ENCODE results near the gene MRPS11. TPM values are rescaled to one million over a fixed set of nuclear protein-coding genes. Genes with fewer than 3 reads are reported as not detected.
"Not testable (repeated sequence)": the region's sequence is repeated elsewhere in the genome, so short reads cannot be mapped to it uniquely, and the experiment has no call there.

Gene MRPS11
- total RNA-seq, 3 donors from 2014 or later: 61.3 to 73.4 (median 67.2) TPM

DNA sequence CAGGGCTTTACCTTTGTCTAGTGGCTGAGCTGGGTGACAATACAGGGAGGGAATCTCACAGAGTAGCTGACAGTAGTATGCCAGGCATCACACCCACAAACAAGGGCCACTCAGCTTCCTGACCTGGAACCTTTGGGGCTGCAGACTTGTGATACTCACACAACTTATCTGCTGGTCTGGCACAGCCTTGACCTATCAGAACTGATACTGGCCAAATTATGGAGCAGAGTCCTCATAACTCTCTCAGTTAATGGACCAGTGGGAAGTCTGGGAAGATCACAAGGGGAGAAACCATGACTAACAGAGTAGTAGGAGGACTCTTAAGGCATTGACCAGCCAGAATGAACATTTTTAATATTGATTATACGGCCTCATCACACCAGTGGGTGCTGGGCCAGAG is 19.8 kb upstream of the MRPS11 start:
- no peak for DNase-seq
- no peaks in the 10 kb centered on the region for H3K36me3 Mint-ChIP-seq (ENCODE audit: insufficient read depth)
- H3K27me3 Mint-ChIP-seq (ENCODE audit: low read depth): peaks cover 18% of the 10 kb centered on the region
- peaks cover 12% of the 10 kb centered on the region for H3K9me3 Mint-ChIP-seq
- no peak for ATAC-seq
- no peak overlapping the region for H3K4me3 Mint-ChIP-seq
- H3K4me1 Mint-ChIP-seq (ENCODE audit: low read depth): peaks cover 4% of the 10 kb centered on the region

DNA sequence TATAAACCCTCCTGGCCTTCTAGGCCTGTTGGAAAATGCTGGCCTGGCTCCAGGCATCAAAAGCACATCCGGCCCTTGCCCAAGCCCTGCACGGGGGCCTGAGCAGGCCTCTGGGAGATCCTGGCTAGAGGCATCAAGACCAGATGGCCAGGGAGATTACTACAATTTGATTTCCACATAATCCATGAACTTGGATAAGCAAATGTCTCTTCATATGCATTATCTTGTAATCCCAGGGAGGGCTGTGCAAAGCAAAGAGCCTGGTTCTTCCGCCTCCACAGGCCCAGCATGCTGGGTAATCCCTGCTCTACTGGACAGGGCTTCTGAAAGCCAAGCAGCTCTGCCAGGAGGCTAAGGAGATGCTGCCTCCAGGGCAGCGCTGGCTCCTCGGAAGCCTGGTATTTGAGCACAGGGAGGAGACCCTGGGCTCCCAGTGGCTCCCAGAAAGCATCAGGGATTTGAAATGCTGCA is 18.5 kb upstream of the MRPS11 start:
- ATAC-seq (no peak), DNase-seq (no peak)
- Mint-ChIP-seq H3K27me3 (ENCODE audit: low read depth) (peaks cover 9% of the 10 kb centered on the region), H3K4me1 (ENCODE audit: low read depth) (peaks cover 4% of the 10 kb centered on the region), H3K9me3 (peaks cover 2% of the 10 kb centered on the region), H3K4me3 (no peak overlapping the region), H3K36me3 (ENCODE audit: insufficient read depth) (no peaks in the 10 kb centered on the region)

DNA sequence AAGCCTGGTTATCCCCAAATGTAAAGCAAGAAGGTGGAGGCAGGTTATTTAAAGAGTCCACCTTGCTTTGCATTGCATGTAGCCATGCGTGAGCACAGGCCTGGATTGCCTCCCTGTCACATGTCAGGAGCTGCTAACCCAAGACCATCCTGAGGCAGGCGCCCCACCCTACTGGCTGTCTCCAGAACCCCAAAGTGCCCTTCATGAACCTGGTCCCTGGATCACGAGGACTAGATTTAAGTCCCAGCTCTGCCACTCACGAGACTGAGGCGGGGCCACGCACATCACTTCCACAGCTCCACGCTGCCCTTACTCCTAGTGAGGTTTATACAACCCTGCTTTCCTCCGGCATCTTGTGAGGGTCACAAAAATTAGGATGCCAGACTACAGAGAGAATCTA is 17.9 kb upstream of the MRPS11 start:
- peaks cover 8% of the 10 kb centered on the region for H3K27me3 Mint-ChIP-seq (ENCODE audit: low read depth)
- peaks cover 4% of the 10 kb centered on the region for H3K4me1 Mint-ChIP-seq (ENCODE audit: low read depth)
- H3K9me3 Mint-ChIP-seq: no peaks in the 10 kb centered on the region
- H3K4me3 Mint-ChIP-seq: no peak overlapping the region
- DNase-seq (no peak), ATAC-seq (no peak)
- no peaks in the 10 kb centered on the region for H3K36me3 Mint-ChIP-seq (ENCODE audit: insufficient read depth)

DNA sequence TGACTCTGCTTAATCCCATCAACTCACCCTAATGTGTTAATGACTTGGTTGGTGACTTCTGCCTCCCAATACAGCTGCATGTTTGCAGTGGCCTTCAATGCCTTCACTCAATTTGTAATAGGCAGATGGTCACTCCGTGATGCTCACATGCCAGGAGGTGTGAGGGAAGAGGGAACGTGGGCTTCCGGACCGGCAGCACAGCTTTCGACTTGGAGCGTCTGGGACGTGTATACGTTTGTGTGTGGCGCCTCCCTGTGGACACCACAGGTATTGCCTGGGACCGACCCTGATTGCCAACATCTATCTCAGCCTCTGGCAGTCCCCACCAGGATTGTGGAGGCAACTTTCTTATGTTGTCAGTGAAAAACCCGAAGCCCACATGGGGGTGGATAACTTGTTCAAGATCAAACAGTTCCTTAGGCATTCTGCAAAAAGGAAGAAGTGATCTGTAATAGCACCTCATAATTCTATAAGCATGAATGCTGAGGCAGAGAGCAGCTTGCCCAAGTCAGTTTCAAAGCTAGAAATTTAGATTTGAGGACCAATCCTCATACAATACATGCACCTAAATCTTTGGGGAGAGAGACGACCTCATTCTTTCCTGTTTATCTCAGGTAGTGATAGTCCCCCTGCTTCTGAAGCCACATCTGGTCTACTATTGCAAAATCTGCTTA is 17.2 kb upstream of the MRPS11 start:
- Mint-ChIP-seq H3K4me3 (no peak overlapping the region), H3K4me1 (ENCODE audit: low read depth) (peaks cover 5% of the 10 kb centered on the region), H3K27me3 (ENCODE audit: low read depth) (peaks cover 8% of the 10 kb centered on the region), H3K36me3 (ENCODE audit: insufficient read depth) (no peaks in the 10 kb centered on the region), H3K9me3 (no peaks in the 10 kb centered on the region)
- ATAC-seq (peak; percentile 63 to 68), DNase-seq (peak; percentile 50)

DNA sequence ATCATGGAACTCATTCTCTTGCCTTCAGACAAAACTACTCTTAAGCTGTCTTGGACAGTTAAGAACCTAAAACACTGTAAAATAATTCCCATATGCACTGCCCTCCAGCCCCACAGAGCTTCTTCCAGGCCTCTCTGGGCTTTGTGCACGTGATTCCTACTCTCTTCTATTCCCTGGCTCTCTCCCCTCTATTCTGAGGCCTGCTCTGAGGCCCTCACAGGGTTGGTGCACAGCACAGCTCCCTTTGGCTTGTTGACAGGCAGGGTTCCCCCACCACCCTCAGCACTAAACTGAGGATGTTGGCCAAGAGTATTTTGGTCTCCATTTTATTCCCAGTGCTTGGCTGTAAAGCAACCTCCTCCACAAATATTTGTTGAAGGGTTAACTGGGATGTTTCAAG is 13.9 kb upstream of the MRPS11 start:
- H3K36me3 Mint-ChIP-seq (ENCODE audit: insufficient read depth): peaks cover 6% of the 10 kb centered on the region
- peaks cover 5% of the 10 kb centered on the region for H3K27me3 Mint-ChIP-seq (ENCODE audit: low read depth)
- DNase-seq (no peak), ATAC-seq (no peak)
- H3K4me3 Mint-ChIP-seq: no peak overlapping the region
- peaks cover 7% of the 10 kb centered on the region for H3K4me1 Mint-ChIP-seq (ENCODE audit: low read depth)
- no peaks in the 10 kb centered on the region for H3K9me3 Mint-ChIP-seq

DNA sequence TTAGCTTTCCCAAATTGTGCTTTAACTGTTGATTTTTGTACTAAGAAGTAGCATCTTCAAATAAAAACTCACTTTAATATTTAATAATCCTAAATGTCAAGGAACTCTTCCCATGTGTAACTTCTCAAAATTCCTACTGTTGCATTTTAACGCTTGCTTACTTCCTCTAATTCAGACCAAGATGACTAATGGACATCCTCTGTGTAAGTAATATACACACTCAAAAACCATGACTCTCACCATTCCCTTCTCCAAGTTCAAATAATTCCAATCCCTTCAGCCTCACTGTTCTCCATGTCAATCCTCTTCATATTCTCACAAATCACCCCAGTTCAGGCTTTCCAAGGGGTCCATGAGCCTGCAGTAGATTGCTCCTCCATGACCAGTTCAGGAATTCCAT is 13.3 kb upstream of the MRPS11 start:
- no peaks in the 10 kb centered on the region for H3K9me3 Mint-ChIP-seq
- H3K27me3 Mint-ChIP-seq (ENCODE audit: low read depth): peaks cover 5% of the 10 kb centered on the region
- ATAC-seq (no peak), DNase-seq (no peak)
- no peak overlapping the region for H3K4me3 Mint-ChIP-seq
- peaks cover 7% of the 10 kb centered on the region for H3K4me1 Mint-ChIP-seq (ENCODE audit: low read depth)
- peaks cover 6% of the 10 kb centered on the region for H3K36me3 Mint-ChIP-seq (ENCODE audit: insufficient read depth)

DNA sequence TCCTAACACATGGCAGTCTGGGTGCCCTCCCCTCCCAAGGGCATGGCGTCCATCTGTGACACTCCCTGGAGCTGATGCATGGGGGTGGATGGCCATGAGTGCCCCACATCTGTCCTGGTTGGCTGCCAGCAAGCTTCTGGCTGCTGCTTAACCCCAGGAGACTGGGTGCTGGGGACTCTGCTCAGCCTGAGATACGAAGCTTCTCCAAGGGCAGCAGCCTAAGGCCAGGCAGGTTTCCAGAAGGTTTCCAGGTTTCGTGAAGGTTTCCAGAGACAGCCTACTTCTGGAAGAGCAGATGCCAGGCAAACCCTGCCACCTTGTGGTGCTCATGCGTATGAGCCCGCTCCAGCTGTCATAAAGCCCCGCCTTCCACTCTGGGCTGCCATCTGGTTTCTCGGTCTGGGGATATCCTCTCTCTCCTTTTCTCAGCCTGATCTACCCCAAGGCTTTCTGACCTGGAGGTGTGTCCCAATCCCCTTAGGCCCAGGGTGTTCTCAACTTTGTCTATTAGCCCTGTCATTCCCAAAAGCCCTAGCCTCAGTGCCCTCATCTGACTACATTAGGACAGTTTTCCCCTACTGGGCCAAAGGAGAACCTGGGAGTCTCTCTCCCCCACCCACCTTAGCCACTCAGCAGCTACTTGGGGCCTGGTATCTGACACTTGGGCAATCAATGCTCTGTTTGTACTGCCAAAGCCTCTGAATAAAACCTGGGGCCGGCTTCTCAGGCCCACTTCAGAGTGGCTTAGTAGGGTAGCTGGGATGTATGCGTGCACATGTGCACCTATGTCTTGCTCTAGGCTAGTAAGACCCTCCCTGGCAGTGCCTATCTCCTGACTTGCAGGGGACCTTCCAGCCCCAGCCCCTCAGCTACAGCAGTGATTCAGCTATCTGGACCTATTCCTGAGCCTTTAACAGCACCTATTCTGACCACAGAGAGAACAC is 12.4 kb upstream of the MRPS11 start:
- Mint-ChIP-seq H3K4me3 (no peak overlapping the region), H3K4me1 (ENCODE audit: low read depth) (peaks cover 4% of the 10 kb centered on the region), H3K36me3 (ENCODE audit: insufficient read depth) (peaks cover 8% of the 10 kb centered on the region), H3K27me3 (ENCODE audit: low read depth) (peaks cover under 1% of the 10 kb centered on the region), H3K9me3 (no peaks in the 10 kb centered on the region)
- peak; percentile 86 to 87 for ATAC-seq
- peak; percentile 30 for DNase-seq

DNA sequence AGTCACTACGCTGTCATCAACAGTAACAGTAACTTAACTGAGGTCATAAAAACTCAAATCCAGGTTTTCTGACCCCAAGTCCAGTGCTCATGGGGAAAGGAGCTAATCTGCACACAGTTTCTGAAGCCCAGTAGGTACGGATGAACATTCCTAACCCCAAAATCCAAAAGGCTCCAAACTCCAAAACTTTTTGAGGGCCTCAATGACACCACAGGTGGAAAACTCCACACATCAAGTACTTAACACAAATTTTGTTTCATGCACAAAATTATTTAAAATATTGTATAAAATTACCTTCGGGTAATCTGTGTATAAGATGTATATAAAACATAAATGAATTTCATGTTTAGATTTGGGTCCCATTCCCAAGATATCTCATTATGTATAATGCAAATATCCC is 10.8 kb upstream of the MRPS11 start:
- no peaks in the 10 kb centered on the region for H3K9me3 Mint-ChIP-seq
- no peaks in the 10 kb centered on the region for H3K27me3 Mint-ChIP-seq (ENCODE audit: low read depth)
- peaks cover 3% of the 10 kb centered on the region for H3K4me1 Mint-ChIP-seq (ENCODE audit: low read depth)
- ATAC-seq (no peak), DNase-seq (no peak)
- H3K36me3 Mint-ChIP-seq (ENCODE audit: insufficient read depth): peaks cover 16% of the 10 kb centered on the region
- no peak overlapping the region for H3K4me3 Mint-ChIP-seq

DNA sequence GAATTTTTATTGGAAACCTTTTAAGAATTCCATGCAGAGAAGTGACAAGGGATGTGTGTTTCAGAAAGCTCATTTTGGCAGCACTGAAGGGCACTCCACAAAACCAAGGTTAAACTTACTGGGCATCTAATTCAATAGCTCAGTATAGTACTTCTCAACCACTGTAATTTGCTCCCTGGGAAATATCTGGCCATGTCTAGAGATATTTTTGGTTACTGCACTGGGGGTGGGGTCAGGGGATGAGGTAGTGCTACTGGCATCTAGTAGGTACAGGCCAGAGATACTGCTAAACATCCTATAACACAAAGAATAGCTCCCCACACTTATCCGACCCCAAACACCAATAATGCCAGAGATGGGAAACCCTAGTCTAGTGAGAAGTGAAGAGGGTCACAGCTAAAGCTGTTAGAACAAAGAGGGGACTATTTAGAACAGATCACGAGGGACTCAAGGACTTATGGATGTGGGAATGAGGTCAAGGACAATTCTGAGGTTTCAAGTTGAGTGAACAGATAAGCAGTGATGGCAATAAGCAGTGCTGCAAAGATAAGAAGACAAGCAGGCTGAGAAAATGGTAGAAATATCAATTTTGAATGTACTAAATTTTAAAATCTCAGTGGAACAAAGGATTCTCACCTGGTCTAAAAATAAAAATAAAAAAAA is 3.5 kb upstream of the MRPS11 start:
- no peak overlapping the region for H3K4me3 Mint-ChIP-seq
- DNase-seq (no peak), ATAC-seq (no peak)
- peaks cover 30% of the 10 kb centered on the region for H3K36me3 Mint-ChIP-seq (ENCODE audit: insufficient read depth)
- peaks cover 26% of the 10 kb centered on the region for H3K4me1 Mint-ChIP-seq (ENCODE audit: low read depth)
- H3K27me3 Mint-ChIP-seq (ENCODE audit: low read depth): no peaks in the 10 kb centered on the region
- H3K9me3 Mint-ChIP-seq: no peaks in the 10 kb centered on the region

DNA sequence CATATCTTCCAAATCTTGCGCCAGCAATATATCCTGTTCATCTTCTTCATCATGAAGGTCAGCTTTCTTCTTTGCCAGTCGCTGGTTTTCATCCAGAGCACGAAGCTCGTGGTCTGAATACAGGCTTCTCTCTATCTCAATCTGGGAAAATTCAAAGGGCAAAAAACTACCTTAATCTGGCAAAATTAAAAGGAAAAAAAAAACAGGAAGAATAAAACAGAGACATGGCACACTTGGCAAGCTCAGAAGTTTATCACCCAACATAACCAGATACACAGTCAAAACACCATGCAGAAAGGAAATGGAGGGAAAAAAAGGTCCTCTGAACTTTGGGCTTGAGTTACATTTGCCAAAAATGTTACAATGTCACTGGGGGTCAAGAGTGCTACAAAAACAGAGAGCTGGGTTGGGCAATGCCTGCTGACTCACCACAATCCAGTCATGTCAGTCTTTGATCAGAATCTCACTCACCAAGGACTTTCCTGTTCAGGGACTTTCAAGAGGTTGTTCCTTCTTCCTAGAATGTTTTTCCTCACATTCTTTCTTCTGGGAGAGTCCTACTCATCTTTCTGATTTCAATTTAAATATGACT is 1.8 kb upstream of the MRPS11 start:
- peak overlapping the region; percentile 92 for H3K4me3 Mint-ChIP-seq
- no peaks in the 10 kb centered on the region for H3K27me3 Mint-ChIP-seq (ENCODE audit: low read depth)
- ATAC-seq (peak; percentile 17 to 35), DNase-seq (no peak)
- H3K9me3 Mint-ChIP-seq: no peaks in the 10 kb centered on the region
- H3K36me3 Mint-ChIP-seq (ENCODE audit: insufficient read depth): peaks cover 23% of the 10 kb centered on the region
- peaks cover 26% of the 10 kb centered on the region for H3K4me1 Mint-ChIP-seq (ENCODE audit: low read depth)

DNA sequence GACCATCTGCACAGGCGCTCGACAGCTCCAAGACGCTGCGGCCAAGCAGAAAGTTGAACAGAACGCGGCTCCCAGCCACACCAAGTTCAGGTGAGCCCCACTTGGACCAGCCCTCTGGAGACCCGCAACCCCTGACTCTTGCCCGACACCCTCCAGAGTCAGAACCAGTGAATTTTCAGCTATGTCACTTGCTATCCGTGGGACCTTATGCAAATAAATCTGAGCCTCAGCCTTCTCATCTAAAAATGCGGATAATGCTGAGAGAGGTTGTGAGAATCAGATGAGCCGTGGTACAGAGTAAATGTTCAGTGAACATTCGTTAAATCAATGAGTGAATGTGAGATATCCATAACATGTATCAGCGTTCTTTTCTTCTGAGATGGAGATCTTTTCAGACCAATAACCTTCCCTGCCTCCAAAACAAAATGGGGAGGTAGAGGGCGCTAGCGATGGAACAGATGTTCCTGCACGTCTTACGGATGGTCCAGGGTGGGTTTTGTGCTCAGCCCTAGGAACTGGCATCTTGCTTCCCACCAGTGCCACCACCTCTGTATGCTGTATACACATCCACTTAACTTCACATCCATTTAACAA is 524 bp downstream of the MRPS11 start:
- H3K9me3 Mint-ChIP-seq: no peaks in the 10 kb centered on the region
- peaks cover 31% of the 10 kb centered on the region for H3K4me1 Mint-ChIP-seq (ENCODE audit: low read depth)
- H3K27me3 Mint-ChIP-seq (ENCODE audit: low read depth): no peaks in the 10 kb centered on the region
- H3K36me3 Mint-ChIP-seq (ENCODE audit: insufficient read depth): peaks cover 23% of the 10 kb centered on the region
- peak overlapping the region; percentile 92 for H3K4me3 Mint-ChIP-seq
- no peak for DNase-seq
- ATAC-seq: peak in 1 of 2 donors; percentile 5

DNA sequence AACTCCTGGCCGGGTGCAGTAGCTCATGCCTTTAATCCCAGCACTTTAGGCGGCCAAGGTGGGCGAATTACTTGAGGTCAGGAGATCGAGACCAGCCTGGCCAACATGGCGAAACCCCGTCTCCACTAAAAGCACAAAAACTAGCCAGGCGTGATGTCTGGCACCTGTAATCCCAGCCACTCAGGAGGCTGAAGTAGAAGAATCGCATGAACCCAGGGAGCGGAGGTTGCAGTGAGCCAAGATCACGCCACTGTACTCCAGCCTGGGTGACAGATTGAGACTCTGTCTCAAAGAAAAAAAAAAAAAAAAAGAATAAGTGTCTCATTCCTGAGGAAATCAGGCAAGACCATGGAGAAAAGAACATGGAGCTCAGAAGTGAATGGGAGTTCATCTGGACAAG is 1.2 kb downstream of the MRPS11 start:
- not testable (repeated sequence) for ATAC-seq; DNase-seq; H3K27me3 Mint-ChIP-seq (ENCODE audit: low read depth); H3K9me3 Mint-ChIP-seq
- peak overlapping the region; percentile 92 for H3K4me3 Mint-ChIP-seq
- peaks cover 19% of the 10 kb centered on the region for H3K36me3 Mint-ChIP-seq (ENCODE audit: insufficient read depth)
- H3K4me1 Mint-ChIP-seq (ENCODE audit: low read depth): peaks cover 31% of the 10 kb centered on the region

DNA sequence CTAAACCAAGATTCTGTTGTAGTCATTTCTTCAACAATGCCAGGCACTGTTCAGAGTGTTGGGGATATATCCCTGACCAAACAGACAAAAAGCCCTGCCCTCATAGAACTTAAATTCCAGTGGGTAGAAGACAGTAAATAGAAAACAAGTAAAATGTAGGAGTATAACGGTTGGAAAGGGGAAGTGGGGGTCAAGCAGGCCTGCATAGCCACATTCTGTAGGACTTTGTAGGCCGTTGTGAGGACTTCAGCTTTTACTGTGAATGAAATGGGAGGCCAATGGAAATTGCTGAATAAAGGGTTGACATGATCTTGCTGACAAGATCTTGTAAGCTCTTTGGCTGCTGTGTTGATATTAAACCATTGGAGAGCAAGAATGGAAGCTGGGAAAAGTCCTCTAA is 1.8 kb downstream of the MRPS11 start:
- H3K4me1 Mint-ChIP-seq (ENCODE audit: low read depth): peaks cover 31% of the 10 kb centered on the region
- DNase-seq (no peak), ATAC-seq (no peak)
- H3K36me3 Mint-ChIP-seq (ENCODE audit: insufficient read depth): peaks cover 19% of the 10 kb centered on the region
- no peaks in the 10 kb centered on the region for H3K27me3 Mint-ChIP-seq (ENCODE audit: low read depth)
- H3K9me3 Mint-ChIP-seq: no peaks in the 10 kb centered on the region
- H3K4me3 Mint-ChIP-seq: no peak overlapping the region

Data from activated T-cell treated with anti-CD3 and anti-CD28 coated beads, Interleukin-2, amount 50 U/mL, for 4 hours (primary cell).